ENCODE measurements around the gene MEST.

DNA sequence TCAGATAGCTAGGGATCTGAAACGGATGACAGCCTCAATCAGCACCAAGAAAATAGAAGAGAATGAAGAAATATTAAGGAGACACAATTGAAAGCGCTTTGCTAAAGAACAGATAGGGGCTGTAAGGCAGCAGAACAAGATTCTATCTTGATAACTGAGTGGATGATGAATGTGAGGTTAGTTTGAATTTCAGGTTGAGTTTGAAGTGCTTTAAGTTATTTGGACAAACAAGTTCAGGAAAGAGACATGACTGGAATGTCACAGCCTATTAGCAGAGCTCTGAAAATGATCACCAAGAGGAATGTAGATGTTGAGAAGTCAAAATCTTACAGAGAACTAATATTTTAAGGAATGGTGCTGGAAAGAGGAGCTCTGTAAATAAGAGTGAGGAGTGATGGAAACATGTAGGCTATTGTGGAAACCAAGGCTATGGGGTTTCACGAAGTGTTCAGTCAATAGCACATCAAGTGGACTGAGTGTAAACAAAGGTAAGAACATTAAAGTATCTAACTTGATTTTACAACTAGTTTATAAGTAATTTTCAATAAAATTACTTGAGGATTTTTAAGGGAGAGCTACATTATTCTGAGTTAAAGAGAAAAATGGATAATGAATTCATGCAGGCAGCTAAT, 61.6 kb downstream of the MEST start:
- TF ChIP-seq, protein P1, sequence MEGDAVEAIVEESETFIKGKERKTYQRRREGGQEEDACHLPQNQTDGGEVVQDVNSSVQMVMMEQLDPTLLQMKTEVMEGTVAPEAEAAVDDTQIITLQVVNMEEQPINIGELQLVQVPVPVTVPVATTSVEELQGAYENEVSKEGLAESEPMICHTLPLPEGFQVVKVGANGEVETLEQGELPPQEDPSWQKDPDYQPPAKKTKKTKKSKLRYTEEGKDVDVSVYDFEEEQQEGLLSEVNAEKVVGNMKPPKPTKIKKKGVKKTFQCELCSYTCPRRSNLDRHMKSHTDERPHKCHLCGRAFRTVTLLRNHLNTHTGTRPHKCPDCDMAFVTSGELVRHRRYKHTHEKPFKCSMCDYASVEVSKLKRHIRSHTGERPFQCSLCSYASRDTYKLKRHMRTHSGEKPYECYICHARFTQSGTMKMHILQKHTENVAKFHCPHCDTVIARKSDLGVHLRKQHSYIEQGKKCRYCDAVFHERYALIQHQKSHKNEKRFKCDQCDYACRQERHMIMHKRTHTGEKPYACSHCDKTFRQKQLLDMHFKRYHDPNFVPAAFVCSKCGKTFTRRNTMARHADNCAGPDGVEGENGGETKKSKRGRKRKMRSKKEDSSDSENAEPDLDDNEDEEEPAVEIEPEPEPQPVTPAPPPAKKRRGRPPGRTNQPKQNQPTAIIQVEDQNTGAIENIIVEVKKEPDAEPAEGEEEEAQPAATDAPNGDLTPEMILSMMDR (conservative IDR thresholded peaks at IDR 0.05), result no peak
- no peak for TF ChIP-seq EZH2 (IDR thresholded peaks at IDR 0.05; ENCODE audit: low read depth)
